Naive thymus-derived CD8-positive, alpha-beta T cell (primary cell): ENCODE measurements around the gene ZNF385D. TPM values are rescaled to one million over a fixed set of nuclear protein-coding genes. Genes with fewer than 3 reads are reported as not detected.
"Not testable (repeated sequence)": the region's sequence is repeated elsewhere in the genome, so short reads cannot be mapped to it uniquely, and the experiment has no call there.

Experiments used
- ATAC-seq, 2 donors: fragments of 150-1000 bp; cut with Tn5 transposase in 1 of 2; sonication (Bioruptor Pico), chemical (Tn5 transposase) in 1 of 2; 1 replicate in 1 of 2; 2 replicates in 1 of 2; pipeline ENCODE4 v1.10.0; 2021; ENCODE audit warnings: mild to moderate bottlenecking in 2 of 2, moderate library complexity in 2 of 2
- POLR2A ChIA-PET: fragments of 350-600 bp; sonication (Branson Sonifier 250); formaldehyde crosslinking; loops from one replicate; lab custom pipeline; 2021; ENCODE audit warnings: antibody characterized with exemption; lab: Charles Lee
- DNase-seq, 10 donors: peaks; one replicate each; pipeline versions ENCODE4 v3.0.0 to v3.0.0-alpha.2; 2020 to 2022
- H3K27ac Mint-ChIP-seq, 10 donors: one replicate each; pipeline ENCODE4 v1.8.0; 2020 to 2022; ENCODE audit warnings: mild to moderate bottlenecking in 10 of 10, mixed read lengths in 10 of 10, moderate library complexity in 4 of 10, inconsistent platforms in 1 of 10
- H3K27me3 Mint-ChIP-seq, 5 donors: one replicate each; pipeline ENCODE4 v1.8.0; 2021 to 2022; ENCODE audit warnings: mixed read lengths in 5 of 5
- H3K36me3 Mint-ChIP-seq, 3 donors: one replicate each; pipeline ENCODE4 v1.8.0; 2020 to 2022; ENCODE audit warnings: mixed read lengths in 3 of 3, mild to moderate bottlenecking in 2 of 3, inconsistent platforms in 1 of 3
- H3K4me1 Mint-ChIP-seq, 4 donors: one replicate each; pipeline ENCODE4 v1.8.0; 2021 to 2022; ENCODE audit warnings: mixed read lengths in 4 of 4
- H3K4me3 Mint-ChIP-seq, 10 donors: one replicate each; pipeline ENCODE4 v1.8.0; 2020 to 2022; ENCODE audit warnings: mild to moderate bottlenecking in 10 of 10, mixed read lengths in 10 of 10, moderate library complexity in 6 of 10, inconsistent platforms in 1 of 10
- H3K9me3 Mint-ChIP-seq, 9 donors: one replicate each; pipeline ENCODE4 v1.8.0; 2020 to 2022; ENCODE audit warnings: mixed read lengths in 9 of 9, mild to moderate bottlenecking in 3 of 9, inconsistent platforms in 1 of 9, moderate library complexity in 1 of 9
- polyA plus RNA-seq, 3 donors: library from polyadenylated mRNA; unstranded; fragments of 300-500 nt; fragmentation: Illumina TruSeq; gene quantifications; one replicate each; pipeline ENCODE4 v1.2.3, GENCODE V29; 2021
- total RNA-seq, 8 experiments: library from RNA in 2 of 8; stranded (reverse) in 2 of 8; gene quantifications; one replicate each; pipeline ENCODE4 v1.2.3 and lab custom pipeline; 2021 to 2026

Gene ZNF385D
- total and polyA plus RNA-seq, 5 experiments from 2014 or later, result not detected

DNA sequence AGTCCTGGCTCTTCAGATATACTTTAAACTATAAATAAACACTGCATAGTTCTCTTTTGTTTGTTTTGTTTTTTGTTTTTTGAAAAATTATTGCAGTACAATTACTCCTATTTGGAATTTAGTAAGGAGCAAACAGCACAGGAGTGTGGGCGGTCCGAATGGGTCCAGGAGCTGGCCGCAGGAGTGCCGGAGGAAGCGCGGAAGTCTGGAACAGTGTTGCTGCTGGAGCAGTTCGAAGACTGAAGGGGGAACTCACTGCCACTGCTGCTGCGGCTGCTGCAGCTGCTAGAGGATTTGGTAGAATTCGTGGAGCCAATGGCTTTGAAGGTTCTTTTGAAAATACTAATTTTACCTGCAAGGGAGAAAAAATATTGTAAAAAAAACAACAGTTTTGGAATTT is 329.9 kb downstream of the ZNF385D start:
- no peak for DNase-seq
- Mint-ChIP-seq H3K27me3 (no peaks in the 10 kb centered on the region), H3K36me3 (no peaks in the 10 kb centered on the region), H3K4me3 (no peak overlapping the region), H3K4me1 (no peaks in the 10 kb centered on the region), H3K9me3 (peaks cover 0 to 9% (median 5%) of the 10 kb centered on the region in 9 donors), H3K27ac (no peak overlapping the region)
- POLR2A ChIA-PET, result no interaction called here
- no peak for ATAC-seq

- ATAC-seq (no peak), DNase-seq (no peak)
- H3K27ac Mint-ChIP-seq, result no peak overlapping the region
- no peaks in the 10 kb centered on the region for H3K4me1 Mint-ChIP-seq
- H3K9me3 Mint-ChIP-seq, result peaks cover 0 to 10% (median 5%) of the 10 kb centered on the region in 9 donors
- POLR2A ChIA-PET, result no interaction called here
- no peaks in the 10 kb centered on the region for H3K36me3 Mint-ChIP-seq
- no peaks in the 10 kb centered on the region for H3K27me3 Mint-ChIP-seq
- no peak overlapping the region for H3K4me3 Mint-ChIP-seq
Measured at GRCh38 chr3:21417991-21418390, 333.0 kb downstream of the ZNF385D start.

- Mint-ChIP-seq H3K9me3 (peaks cover 0 to 10% (median 3%) of the 10 kb centered on the region in 9 donors), H3K27ac (no peak overlapping the region), H3K36me3 (no peaks in the 10 kb centered on the region), H3K4me1 (no peaks in the 10 kb centered on the region), H3K27me3 (no peaks in the 10 kb centered on the region), H3K4me3 (no peak overlapping the region)
- DNase-seq, result no peak
- no peak for ATAC-seq
- POLR2A ChIA-PET, result no interaction called here
Measured at GRCh38 chr3:21414506-21414905, 336.5 kb downstream of the ZNF385D start.

- DNase-seq, result no peak
- Mint-ChIP-seq H3K4me1 (no peaks in the 10 kb centered on the region), H3K36me3 (no peaks in the 10 kb centered on the region), H3K27me3 (no peaks in the 10 kb centered on the region), H3K9me3 (peaks cover 0 to 7% (median 4%) of the 10 kb centered on the region in 9 donors), H3K27ac (no peak overlapping the region), H3K4me3 (no peak overlapping the region)
- POLR2A ChIA-PET, result no interaction called here
- ATAC-seq, result no peak
Measured at GRCh38 chr3:21411058-21411457, 340.0 kb downstream of the ZNF385D start.

GRCh38 chr3:21409401-21409800 is 341.6 kb downstream of the ZNF385D start:
- no peak overlapping the region for H3K27ac Mint-ChIP-seq
- H3K27me3 Mint-ChIP-seq, result no peaks in the 10 kb centered on the region
- no peak overlapping the region for H3K4me3 Mint-ChIP-seq
- DNase-seq (no peak), ATAC-seq (no peak)
- no peaks in the 10 kb centered on the region for H3K4me1 Mint-ChIP-seq
- H3K9me3 Mint-ChIP-seq, result peaks cover 4 to 16% (median 7%) of the 10 kb centered on the region in 9 donors
- POLR2A ChIA-PET, result no interaction called here
- no peaks in the 10 kb centered on the region for H3K36me3 Mint-ChIP-seq

- H3K4me3 Mint-ChIP-seq, result no peak overlapping the region
- no peak for ATAC-seq
- H3K4me1 Mint-ChIP-seq, result no peaks in the 10 kb centered on the region
- H3K9me3 Mint-ChIP-seq, result peaks cover 4 to 27% (median 11%) of the 10 kb centered on the region in 9 donors
- no peaks in the 10 kb centered on the region for H3K27me3 Mint-ChIP-seq
- no peaks in the 10 kb centered on the region for H3K36me3 Mint-ChIP-seq
- DNase-seq, result no peak
- POLR2A ChIA-PET, result no interaction called here
- H3K27ac Mint-ChIP-seq, result no peak overlapping the region
Measured at GRCh38 chr3:21407743-21408142, 343.3 kb downstream of the ZNF385D start.

GRCh38 chr3:21405671-21406667 is 345.0 kb downstream of the ZNF385D start:
- Mint-ChIP-seq H3K36me3 (peaks cover 0 to 4% (median 0%) of the 10 kb centered on the region in 3 donors), H3K9me3 (peaks cover 4 to 30% (median 11%) of the 10 kb centered on the region in 9 donors), H3K27me3 (no peaks in the 10 kb centered on the region), H3K27ac (no peak overlapping the region), H3K4me3 (no peak overlapping the region), H3K4me1 (no peaks in the 10 kb centered on the region)
- ATAC-seq (no peak), DNase-seq (no peak)
- POLR2A ChIA-PET, result no interaction called here

- no peaks in the 10 kb centered on the region for H3K27me3 Mint-ChIP-seq
- no peaks in the 10 kb centered on the region for H3K4me1 Mint-ChIP-seq
- ATAC-seq (no peak), DNase-seq (no peak)
- peaks cover 0 to 4% (median 0%) of the 10 kb centered on the region in 3 donors for H3K36me3 Mint-ChIP-seq
- H3K4me3 Mint-ChIP-seq, result no peak overlapping the region
- H3K27ac Mint-ChIP-seq, result no peak overlapping the region
- POLR2A ChIA-PET, result no interaction called here
- peaks cover 3 to 25% (median 11%) of the 10 kb centered on the region in 9 donors for H3K9me3 Mint-ChIP-seq
Measured at GRCh38 chr3:21398461-21398860, 352.5 kb downstream of the ZNF385D start.

DNA sequence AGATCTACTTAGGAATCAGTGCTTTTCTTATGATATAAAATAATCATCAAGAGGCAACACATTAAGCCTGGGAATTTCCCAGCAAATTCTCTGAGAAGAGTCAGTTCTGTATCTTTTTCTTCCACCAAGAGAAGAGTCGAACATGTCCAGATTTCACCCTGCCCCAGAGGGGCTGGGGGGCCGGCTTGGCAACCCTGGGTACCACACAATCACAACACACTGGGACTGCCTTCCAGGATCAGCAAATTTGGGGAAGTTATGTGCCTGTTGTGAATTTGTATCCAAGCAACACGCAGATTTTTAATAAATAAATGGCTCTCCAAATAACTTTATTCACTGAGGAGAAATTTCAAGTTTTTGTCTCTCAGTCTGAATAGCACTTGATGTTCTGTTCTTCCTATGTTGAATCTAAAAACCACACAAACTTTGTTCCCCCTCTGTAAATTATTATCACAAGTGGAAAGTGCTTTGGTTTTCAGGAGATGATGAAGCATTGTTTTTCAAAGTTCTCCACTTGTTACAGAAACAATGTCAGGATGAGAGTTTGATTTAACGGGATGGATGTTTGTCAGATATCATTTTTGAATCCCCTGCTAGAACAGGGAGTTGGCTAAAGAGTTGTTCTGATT is 357.2 kb downstream of the ZNF385D start:
- ATAC-seq (no peak), DNase-seq (no peak)
- POLR2A ChIA-PET, result no interaction called here
- H3K36me3 Mint-ChIP-seq, result no peaks in the 10 kb centered on the region
- H3K27ac Mint-ChIP-seq, result no peak overlapping the region
- peaks cover 0 to 13% (median 5%) of the 10 kb centered on the region in 9 donors for H3K9me3 Mint-ChIP-seq
- no peak overlapping the region for H3K4me3 Mint-ChIP-seq
- H3K4me1 Mint-ChIP-seq, result no peaks in the 10 kb centered on the region
- H3K27me3 Mint-ChIP-seq, result no peaks in the 10 kb centered on the region

DNA sequence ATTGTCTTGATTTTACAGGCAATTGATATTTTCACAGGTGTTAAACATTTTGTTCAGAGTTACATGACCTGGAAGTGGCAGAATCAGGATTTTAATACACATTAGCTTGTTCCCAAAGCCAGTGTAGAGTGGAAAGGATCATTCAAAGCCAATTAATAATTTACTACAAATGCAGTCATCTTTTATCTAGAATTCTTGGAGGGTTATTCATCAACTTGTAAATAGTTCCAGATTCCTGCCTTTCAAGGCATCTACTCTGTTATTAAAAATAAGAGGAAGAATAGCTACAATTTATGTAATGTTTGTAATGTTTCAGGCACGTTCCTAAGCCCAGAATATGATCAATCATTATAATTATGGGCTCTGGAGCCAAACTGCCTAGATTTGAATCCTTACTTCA is 358.5 kb downstream of the ZNF385D start:
- Mint-ChIP-seq H3K27me3 (no peaks in the 10 kb centered on the region), H3K4me1 (no peaks in the 10 kb centered on the region), H3K4me3 (no peak overlapping the region), H3K27ac (no peak overlapping the region), H3K36me3 (no peaks in the 10 kb centered on the region), H3K9me3 (peaks cover 0 to 19% (median 7%) of the 10 kb centered on the region in 9 donors)
- ATAC-seq (no peak), DNase-seq (no peak)
- POLR2A ChIA-PET, result no interaction called here

DNA sequence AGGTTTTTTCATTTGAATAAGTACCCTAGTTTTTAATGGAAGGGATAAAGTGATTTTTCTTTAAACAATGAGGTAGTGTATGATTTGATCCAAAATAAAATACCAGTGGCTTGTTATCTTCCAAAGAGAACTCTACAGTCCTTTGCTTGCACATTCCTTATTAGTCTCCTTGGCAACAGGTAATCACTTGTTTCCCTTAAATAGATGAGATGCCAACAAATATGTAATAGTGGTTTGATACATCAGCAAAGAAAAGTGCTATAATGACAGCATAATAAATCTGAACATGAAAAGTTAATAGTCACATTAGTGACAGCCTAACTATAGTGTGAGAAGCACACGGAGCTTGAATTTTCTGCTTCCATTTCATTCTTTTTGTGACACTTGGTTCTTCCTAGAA is 360.2 kb downstream of the ZNF385D start:
- Mint-ChIP-seq H3K36me3 (no peaks in the 10 kb centered on the region), H3K27ac (no peak overlapping the region), H3K27me3 (no peaks in the 10 kb centered on the region), H3K9me3 (peaks cover 4 to 25% (median 8%) of the 10 kb centered on the region in 9 donors), H3K4me3 (no peak overlapping the region), H3K4me1 (no peaks in the 10 kb centered on the region)
- ATAC-seq (no peak), DNase-seq (no peak)
- POLR2A ChIA-PET, result no interaction called here

GRCh38 chr3:21390136-21390535 is 360.9 kb downstream of the ZNF385D start:
- Mint-ChIP-seq H3K36me3 (no peaks in the 10 kb centered on the region), H3K9me3 (peaks cover 4 to 28% (median 9%) of the 10 kb centered on the region in 9 donors), H3K4me3 (no peak overlapping the region), H3K27me3 (no peaks in the 10 kb centered on the region), H3K27ac (no peak overlapping the region), H3K4me1 (no peaks in the 10 kb centered on the region)
- POLR2A ChIA-PET, result no interaction called here
- ATAC-seq (no peak), DNase-seq (no peak)

DNA sequence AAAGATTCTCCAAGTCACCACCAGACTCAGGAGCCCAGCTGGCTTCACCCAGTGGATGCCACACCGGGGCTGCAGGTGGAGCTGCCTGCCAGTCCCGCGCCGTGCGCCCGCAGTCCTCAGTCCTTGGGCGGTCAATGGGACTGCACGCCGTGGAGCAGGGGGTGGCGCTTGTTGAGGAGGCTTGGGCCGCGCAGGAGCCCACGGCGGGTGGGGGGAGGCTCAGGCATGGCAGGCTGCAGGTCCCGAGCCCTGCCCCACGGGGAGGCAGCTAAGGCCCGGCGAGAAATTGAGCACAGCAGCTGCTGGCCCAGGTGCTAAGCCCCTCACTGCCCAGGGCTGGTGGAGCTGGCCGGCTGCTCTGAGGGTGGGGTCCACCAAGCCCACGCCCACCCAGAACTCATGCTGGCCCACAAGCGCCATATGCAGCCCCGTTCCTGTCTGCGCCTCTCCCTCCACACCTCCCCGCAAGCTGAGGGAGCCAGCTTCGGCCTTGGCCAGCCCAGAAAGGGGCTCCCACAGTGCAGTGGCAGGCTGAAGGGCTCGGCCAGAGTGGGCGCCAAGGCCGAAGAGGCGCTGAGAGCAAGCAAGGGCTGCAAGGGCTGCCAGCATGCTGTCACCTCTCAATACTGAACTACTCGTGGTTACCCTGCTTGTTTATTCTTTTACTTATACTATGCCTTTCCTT is 363.7 kb downstream of the ZNF385D start:
- H3K4me3 Mint-ChIP-seq, H3K27me3 Mint-ChIP-seq, DNase-seq, H3K27ac Mint-ChIP-seq, H3K36me3 Mint-ChIP-seq, ATAC-seq, POLR2A ChIA-PET, H3K4me1 Mint-ChIP-seq: not testable (repeated sequence)
- peaks cover 4 to 30% (median 9%) of the 10 kb centered on the region in 9 donors for H3K9me3 Mint-ChIP-seq
